Measurements from ENCODE around the gene PKD2L1.
"Not testable (repeated sequence)": the region's sequence is repeated elsewhere in the genome, so short reads cannot be mapped to it uniquely, and the experiment has no call there.

The PKD2L1 gene

DNA sequence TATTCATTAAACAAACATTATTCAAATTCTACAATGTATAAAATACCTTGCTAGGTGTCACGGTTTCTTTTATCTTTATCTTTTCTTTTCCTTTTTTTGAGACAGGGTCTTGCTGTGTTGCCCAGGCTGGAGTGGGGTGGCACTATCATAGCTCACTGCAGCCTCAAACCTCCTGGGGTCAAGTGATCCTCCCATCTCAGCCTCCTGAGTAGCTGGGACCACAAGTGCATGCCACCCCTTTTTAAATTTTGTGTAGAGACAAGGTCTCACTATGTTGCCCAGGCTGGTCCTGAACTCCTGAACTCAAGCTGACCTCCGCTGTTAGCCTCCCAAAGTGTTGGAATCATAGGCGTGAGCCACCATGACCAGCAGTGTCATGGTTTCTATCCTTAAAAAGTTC lies 25.6 kb downstream of the PKD2L1 start:
- H3K9me3 ChIP-seq (ENCODE audit: severe bottlenecking), result no peaks in the 10 kb centered on the region
- H3K4me3 ChIP-seq (ENCODE audit: low read depth, low read length), result no peak overlapping the region
- H3K27me3 ChIP-seq (ENCODE audit: insufficient read depth, low read depth, severe bottlenecking), result no peaks in the 10 kb centered on the region
- TF ChIP-seq, protein P1, sequence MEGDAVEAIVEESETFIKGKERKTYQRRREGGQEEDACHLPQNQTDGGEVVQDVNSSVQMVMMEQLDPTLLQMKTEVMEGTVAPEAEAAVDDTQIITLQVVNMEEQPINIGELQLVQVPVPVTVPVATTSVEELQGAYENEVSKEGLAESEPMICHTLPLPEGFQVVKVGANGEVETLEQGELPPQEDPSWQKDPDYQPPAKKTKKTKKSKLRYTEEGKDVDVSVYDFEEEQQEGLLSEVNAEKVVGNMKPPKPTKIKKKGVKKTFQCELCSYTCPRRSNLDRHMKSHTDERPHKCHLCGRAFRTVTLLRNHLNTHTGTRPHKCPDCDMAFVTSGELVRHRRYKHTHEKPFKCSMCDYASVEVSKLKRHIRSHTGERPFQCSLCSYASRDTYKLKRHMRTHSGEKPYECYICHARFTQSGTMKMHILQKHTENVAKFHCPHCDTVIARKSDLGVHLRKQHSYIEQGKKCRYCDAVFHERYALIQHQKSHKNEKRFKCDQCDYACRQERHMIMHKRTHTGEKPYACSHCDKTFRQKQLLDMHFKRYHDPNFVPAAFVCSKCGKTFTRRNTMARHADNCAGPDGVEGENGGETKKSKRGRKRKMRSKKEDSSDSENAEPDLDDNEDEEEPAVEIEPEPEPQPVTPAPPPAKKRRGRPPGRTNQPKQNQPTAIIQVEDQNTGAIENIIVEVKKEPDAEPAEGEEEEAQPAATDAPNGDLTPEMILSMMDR (IDR thresholded peaks at IDR 0.05; ENCODE audit: low read depth, low read length), result no peak
- H3K27ac ChIP-seq, result no peak overlapping the region
- no peaks in the 10 kb centered on the region for H3K36me3 ChIP-seq
- no peak for DNase-seq

DNA sequence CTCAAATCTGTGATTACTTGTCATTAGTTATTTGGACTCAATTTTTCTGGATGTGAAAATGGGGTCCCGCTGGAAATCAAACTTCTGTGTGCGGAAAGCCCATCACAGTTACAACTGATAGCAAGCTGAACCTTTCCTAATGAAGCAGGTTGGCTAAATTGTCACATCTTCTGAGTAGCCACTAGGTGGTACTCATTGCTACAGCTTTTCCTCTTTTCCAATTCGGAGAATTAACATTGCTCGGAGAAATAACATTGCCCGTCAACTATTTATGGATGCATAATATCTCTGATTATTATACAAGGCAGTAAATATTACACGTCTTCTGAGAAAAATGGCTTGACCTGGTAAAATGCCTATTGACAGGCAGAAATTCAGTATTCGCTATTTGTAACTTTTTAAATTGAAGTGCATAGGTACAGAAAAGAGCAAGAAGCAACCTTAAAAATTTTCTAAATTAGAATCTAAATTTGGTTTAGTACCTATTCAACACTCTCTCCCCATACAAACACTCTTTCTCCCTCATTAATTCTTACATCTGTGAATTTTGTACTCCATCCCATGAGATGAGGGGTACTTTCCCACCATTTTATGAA lies 26.2 kb downstream of the PKD2L1 start:
- TF ChIP-seq, protein P1 (IDR thresholded peaks at IDR 0.05; ENCODE audit: low read depth, low read length), result peak; percentile 72
- Histone ChIP-seq H3K4me3 (ENCODE audit: low read depth, low read length) (no peak overlapping the region), H3K27ac (no peak overlapping the region), H3K36me3 (no peaks in the 10 kb centered on the region), H3K27me3 (ENCODE audit: insufficient read depth, low read depth, severe bottlenecking) (no peaks in the 10 kb centered on the region), H3K9me3 (ENCODE audit: severe bottlenecking) (no peaks in the 10 kb centered on the region)
- DNase-seq, result no peak

DNA sequence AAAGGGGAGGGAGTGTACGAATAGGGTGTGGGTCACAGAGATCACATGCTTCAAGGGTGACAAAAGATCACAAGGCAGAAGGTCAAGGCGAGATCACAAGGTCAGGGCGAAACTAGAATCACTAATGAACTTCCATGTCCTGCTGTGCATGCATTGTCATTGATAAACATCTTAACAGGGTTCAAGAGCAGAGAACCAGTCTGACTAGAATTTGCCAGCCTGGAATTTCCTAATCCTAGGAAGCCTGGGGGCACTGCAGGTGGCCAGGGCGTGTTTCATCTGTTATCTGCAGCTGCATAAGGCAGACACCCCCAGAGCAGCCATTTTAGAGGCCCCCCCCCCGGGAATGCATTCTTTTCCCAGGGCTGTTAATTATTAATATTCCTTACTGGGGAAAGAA lies 28.9 kb downstream of the PKD2L1 start:
- DNase-seq; H3K27me3 ChIP-seq (ENCODE audit: insufficient read depth, low read depth, severe bottlenecking); H3K4me3 ChIP-seq (ENCODE audit: low read depth, low read length); H3K27ac ChIP-seq; H3K36me3 ChIP-seq; H3K9me3 ChIP-seq (ENCODE audit: severe bottlenecking): not testable (repeated sequence)

DNA sequence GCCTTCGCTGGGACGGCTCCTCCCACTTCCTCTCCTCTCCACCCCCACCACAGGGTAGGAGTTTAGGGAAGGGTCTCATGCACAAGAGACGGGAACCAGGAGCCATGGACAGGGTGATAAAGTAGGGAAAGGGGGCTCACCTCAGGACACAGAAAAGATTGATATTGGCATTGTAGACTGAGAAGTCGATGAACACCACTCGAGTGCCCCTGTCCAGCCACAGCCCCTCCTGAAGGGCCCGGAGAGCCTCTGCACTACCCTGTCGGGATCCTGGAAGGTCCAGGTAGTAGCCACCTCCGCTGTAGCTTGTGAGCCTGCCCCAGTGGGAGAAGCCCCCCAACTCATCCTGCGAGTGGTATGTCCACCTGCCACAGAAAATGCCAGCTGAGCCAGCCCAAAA lies 32.8 kb downstream of the PKD2L1 start:
- Histone ChIP-seq H3K4me3 (ENCODE audit: low read depth, low read length) (no peak overlapping the region), H3K27ac (no peak overlapping the region), H3K9me3 (ENCODE audit: severe bottlenecking) (no peaks in the 10 kb centered on the region), H3K36me3 (no peaks in the 10 kb centered on the region), H3K27me3 (ENCODE audit: insufficient read depth, low read depth, severe bottlenecking) (no peaks in the 10 kb centered on the region)
- TF ChIP-seq, protein P1 (IDR thresholded peaks at IDR 0.05; ENCODE audit: low read depth, low read length), result no peak
- DNase-seq, result no peak

DNA sequence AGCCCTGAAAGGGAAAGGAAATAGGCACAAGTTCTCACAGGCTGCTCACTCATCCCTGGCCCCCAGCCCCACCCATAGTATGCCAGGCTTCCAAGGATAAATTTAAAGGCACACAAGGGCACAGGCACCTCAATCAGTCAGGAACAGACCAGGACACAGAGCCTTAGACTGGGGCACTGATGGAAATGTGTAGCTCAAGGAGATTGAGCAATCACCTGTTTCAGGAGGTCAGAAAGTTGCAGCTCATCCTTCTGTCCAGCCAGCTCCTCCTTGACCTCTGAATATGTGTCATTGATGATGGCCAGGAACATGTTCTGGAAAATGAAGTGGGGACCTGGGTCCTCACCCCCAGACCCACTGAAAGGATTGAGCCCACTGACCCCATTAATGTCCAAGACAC lies 37.0 kb downstream of the PKD2L1 start:
- Histone ChIP-seq H3K9me3 (ENCODE audit: severe bottlenecking) (no peaks in the 10 kb centered on the region), H3K4me3 (ENCODE audit: low read depth, low read length) (no peak overlapping the region), H3K27me3 (ENCODE audit: insufficient read depth, low read depth, severe bottlenecking) (no peaks in the 10 kb centered on the region), H3K36me3 (no peaks in the 10 kb centered on the region), H3K27ac (no peak overlapping the region)
- no peak for DNase-seq
- TF ChIP-seq, protein P1 (IDR thresholded peaks at IDR 0.05; ENCODE audit: low read depth, low read length), result no peak

DNA sequence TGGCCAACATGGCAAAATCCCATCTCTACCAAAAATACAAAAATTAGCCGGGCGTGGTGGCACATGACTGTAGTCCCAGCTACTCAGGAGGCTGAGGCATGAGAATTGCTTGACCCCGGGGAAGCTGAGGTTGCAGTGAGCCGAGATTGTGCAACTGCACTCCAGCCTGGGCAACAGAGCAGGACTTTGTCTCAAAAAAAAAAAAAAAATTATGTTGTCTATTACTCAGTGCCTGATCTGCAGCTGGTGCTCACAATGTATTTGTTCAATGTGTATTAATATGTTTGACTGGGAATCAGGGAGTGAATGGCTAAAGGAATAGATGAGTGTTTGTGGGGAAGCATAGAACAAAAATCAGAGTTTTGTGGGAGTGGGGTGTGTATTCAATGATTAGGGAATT lies 37.7 kb downstream of the PKD2L1 start:
- H3K36me3 ChIP-seq; DNase-seq; H3K4me3 ChIP-seq (ENCODE audit: low read depth, low read length); H3K27ac ChIP-seq; H3K27me3 ChIP-seq (ENCODE audit: insufficient read depth, low read depth, severe bottlenecking); H3K9me3 ChIP-seq (ENCODE audit: severe bottlenecking): not testable (repeated sequence)

DNA sequence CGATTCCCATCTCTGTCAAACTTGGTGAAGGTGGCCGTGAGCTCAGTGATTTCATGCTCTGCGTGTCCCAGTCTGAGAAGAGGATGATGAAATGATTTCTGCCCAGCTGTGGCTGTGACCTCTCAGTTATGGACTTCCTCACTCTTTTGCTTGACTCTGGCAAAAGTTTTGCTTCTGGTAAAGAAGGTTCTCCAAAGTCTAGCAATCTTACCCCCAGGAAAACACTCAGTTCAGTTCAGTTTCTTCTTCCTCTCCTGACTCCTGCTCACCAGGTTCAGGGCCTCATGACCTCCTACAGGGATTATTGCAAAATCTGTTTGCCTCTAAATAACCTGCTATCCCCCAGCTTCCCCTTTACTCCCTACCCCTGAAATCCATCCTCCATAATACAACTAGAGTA lies 38.7 kb downstream of the PKD2L1 start:
- Histone ChIP-seq H3K36me3 (no peaks in the 10 kb centered on the region; the same call in 1 of the 2 replicates), H3K27me3 (ENCODE audit: insufficient read depth, low read depth, severe bottlenecking) (no peaks in the 10 kb centered on the region), H3K4me3 (ENCODE audit: low read depth, low read length) (no peak overlapping the region), H3K9me3 (ENCODE audit: severe bottlenecking) (no peaks in the 10 kb centered on the region), H3K27ac (no peak overlapping the region)
- DNase-seq, result no peak
- TF ChIP-seq, protein P1 (IDR thresholded peaks at IDR 0.05; ENCODE audit: low read depth, low read length), result no peak
